Stimulated activated CD4-positive, alpha-beta T cell treated with anti-CD3 and anti-CD28 coated beads, Interleukin-1b, Interleukin-23, amount 100 ng/mL, for 24 hours (primary cell): ENCODE measurements around the gene ARID5B.
A peak's percentile ranks its signal among the peaks of the same experiment; 100 is the strongest.
"Not testable (repeated sequence)": the region's sequence is repeated elsewhere in the genome, so short reads cannot be mapped to it uniquely, and the experiment has no call there.

Experiments
- DNase-seq, 4 experiments: peaks; one replicate each; pipeline ENCODE4 v3.0.0-alpha.2; 2020; ENCODE audit warnings: low read depth in 4 of 4, low spot score in 1 of 4

ARID5B gene, protein sequence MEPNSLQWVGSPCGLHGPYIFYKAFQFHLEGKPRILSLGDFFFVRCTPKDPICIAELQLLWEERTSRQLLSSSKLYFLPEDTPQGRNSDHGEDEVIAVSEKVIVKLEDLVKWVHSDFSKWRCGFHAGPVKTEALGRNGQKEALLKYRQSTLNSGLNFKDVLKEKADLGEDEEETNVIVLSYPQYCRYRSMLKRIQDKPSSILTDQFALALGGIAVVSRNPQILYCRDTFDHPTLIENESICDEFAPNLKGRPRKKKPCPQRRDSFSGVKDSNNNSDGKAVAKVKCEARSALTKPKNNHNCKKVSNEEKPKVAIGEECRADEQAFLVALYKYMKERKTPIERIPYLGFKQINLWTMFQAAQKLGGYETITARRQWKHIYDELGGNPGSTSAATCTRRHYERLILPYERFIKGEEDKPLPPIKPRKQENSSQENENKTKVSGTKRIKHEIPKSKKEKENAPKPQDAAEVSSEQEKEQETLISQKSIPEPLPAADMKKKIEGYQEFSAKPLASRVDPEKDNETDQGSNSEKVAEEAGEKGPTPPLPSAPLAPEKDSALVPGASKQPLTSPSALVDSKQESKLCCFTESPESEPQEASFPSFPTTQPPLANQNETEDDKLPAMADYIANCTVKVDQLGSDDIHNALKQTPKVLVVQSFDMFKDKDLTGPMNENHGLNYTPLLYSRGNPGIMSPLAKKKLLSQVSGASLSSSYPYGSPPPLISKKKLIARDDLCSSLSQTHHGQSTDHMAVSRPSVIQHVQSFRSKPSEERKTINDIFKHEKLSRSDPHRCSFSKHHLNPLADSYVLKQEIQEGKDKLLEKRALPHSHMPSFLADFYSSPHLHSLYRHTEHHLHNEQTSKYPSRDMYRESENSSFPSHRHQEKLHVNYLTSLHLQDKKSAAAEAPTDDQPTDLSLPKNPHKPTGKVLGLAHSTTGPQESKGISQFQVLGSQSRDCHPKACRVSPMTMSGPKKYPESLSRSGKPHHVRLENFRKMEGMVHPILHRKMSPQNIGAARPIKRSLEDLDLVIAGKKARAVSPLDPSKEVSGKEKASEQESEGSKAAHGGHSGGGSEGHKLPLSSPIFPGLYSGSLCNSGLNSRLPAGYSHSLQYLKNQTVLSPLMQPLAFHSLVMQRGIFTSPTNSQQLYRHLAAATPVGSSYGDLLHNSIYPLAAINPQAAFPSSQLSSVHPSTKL

GRCh38 chr10:61900829-61901792, at the start of gene ARID5B:
TSS of gene ARID5B (plus strand) at chr10:61901699. CDS start at chr10:61901710, 11 bp downstream.
- DNase-seq = no peak

DNA sequence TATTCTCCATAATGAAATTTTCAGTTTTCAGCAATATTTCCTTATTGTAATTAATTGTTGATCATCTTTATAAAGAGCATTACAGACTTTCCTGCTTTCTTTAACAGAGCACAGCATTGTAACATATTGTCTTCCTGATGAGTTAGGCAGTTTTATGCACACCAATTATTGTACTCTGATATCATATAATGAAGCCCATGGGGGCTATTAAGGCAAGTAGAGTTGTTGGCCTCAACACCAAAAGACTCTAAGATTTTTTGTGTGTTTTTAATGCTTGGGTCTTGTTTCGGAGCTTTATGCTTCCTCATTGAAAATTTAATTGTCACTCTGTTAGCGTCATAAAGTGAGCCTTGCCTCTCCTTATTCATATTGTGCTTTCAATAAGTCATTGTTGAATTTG, 49.2 kb upstream of the ARID5B start:
- DNase-seq = no peak

GRCh38 chr10:61855771-61856170, 45.7 kb upstream of the ARID5B start:
- no peak for DNase-seq

DNA sequence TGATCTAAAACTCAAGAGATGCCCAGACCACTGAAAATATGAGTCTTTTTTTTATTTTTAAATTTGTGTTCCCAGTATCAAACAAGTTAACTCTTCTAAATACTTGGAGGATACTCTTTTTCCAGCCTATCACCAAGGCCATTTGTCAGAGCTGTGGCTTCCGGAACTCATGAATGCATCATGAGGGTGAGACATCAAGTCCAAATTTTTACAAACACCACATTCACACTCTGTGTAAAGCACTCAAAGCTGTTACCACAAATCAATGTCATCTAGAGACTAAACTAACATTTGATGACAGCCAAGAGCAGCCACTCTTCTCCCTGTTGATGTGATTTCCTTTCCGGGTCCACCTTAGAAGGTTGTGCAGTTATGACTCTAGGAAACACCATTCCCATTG, 43.8 kb upstream of the ARID5B start:
- no peak for DNase-seq

DNA sequence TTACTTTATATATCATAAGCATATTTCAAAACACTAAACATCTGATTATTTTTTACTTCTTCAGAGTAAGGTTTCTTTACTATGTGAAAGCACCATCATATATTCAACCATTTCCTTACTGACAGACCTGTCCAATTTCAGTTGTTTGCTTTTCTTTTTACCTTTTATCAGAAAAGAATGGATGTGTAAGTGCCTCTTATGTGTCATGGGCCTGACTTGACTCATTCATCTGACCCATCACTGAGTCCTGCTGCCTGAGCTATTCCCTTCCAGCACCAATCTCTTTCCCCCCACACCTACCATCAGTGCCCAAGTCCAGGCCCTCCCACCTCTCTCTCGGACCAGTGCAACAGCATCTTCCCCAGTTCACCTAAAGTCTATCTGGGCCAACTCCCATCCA, 41.7 kb upstream of the ARID5B start:
- DNase-seq = no peak

GRCh38 chr10:61860964-61861758, 40.3 kb upstream of the ARID5B start:
- DNase-seq = no peak

- no peak for DNase-seq
Measured at GRCh38 chr10:61863981-61864380, 37.5 kb upstream of the ARID5B start.

DNA sequence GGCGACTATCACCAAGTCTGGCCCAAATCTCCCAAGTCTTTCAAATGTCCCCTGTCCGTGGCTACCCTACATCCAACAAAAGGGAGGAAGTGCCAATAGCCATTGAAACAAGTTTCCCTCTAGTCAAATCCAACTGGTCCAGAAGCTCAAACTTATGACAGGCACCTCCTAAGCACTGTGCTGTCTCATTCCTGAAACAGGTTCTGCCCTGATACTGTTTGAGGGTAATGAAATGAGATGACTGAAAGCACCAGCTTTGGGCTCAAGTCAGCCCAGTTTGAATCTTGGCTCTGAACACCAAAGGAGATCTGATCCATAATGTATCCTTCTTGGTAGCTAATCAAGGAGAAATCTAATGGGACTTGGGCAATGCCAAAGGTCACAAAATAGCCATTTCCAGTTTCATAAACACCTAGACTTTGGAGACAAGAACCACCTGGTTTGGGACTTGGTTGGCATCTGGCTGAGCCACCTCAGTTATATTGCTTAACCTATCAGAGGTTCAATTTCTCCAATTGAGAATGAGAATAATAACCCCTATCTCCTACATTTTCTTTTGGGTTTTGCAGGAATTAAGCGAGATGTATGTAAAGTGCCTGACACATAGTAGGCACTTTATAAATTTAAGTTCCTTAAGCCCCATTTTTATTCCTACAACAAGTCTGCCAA, 34.7 kb upstream of the ARID5B start:
- DNase-seq = no peak

DNA sequence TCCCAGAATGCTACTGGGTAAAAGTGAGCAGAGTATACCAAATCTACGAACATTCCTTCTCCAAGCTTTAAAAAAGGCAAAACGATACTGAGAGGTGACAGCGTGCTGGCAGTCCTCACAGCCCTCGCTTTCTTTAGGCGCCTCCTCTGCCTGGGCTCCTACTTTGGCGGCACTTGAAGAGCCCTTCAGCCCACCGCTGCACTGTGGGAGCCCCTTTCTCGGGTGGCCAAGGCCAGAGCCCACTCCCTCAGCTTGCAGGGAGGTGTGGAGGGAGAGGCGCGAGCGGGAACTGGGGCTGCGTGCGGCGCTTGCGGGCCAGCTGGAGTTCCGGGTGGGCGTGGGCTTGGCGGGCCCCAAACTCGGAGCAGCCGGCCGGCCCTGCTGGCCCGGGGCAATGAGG, 34.1 kb upstream of the ARID5B start:
- not testable (repeated sequence) for DNase-seq

GRCh38 chr10:61867817-61868216, 33.7 kb upstream of the ARID5B start:
- DNase-seq = peak in 3 of 4 experiments; percentile 7 to 16 (median 15)

DNA sequence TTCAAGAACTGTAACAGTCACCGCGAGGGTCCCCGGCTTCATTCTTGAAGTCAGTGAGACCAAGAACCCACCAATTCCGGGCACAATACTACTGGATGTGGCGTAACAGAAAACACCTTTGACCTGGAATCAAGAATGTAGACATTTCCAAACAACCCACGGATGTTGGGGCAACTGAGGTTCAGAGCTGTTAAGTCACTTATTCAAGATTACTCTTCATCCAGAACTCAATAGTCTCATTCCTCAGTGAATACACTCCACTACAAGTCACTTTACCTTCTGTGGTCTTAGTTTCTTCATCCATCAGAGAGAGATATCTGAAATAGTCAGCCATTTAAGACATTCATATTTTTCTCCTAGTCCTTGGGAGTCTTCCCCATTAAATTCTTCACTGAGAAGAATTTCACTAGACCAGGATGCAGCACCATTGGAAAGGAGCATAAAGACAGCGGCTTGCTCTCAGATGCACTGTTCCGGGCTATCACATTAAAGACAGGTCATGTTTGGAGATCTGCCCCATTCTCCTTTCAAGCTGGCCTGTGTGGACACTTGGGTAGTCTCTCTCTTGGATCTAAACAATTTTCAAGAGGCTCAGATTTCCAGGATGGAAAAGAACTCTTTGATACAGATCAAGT, 32.3 kb upstream of the ARID5B start:
- DNase-seq = no peak

DNA sequence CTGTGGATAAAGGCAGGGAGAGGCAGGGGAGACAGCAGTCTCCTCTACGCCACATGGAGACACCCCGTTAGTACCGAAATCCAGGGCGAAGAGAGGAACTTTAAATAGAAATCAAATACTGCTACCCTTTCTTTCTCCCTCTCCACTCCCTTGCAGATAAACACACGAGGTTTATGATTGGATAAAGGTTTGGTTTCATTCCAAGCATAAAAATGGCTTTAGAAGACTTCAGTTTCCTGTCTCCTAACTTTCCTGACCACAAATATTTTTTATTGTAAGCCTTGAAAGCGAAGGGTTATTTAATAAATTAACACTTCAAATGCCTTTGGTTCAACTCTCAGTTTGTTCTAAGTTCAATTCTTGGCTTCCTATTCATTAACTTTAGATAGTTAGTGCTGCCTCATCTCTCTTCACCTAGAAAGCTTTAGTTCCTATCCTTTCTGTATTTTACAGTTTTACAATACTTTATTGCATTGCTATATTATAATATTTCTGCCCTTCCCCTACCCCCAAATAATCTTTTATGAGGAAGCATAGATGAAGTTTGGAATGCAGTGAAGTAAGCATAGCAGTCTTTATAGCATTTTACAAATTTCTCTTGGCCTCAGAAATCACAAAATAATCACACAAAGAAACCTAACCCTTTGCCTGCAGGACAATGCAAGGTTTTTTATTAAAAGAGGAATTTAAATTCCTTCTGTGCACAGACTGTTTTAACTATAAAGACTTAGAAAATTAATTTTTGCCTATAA, 31.5 kb upstream of the ARID5B start:
- no peak for DNase-seq

DNA sequence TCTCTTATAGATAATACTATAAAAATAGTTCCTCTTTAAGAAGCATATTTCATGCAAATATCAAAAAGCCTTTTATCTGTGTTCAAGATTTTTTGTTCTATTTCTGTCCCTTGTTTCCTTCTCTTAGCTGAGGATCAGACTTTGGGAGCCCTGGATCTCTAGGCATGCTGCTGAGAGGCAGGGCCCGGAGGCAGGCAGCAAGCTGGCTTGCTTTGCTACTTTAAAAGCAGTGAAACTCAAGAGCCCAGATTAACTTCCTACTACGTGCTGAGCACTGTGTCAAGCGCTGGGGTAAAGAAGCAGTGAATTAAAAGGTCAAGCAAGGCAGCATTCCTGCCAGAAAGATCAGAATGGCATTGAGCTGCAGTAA, 31.0 kb upstream of the ARID5B start:
- no peak for DNase-seq

- no peak for DNase-seq
Measured at GRCh38 chr10:61871487-61871886, 30.0 kb upstream of the ARID5B start.

- no peak for DNase-seq
Measured at GRCh38 chr10:61877887-61878739, 23.4 kb upstream of the ARID5B start.

GRCh38 chr10:61878740-61879068, 22.8 kb upstream of the ARID5B start:
- DNase-seq = no peak
